Neural crest cell (in vitro differentiated cells): ENCODE results near the gene MARK1. TPM values are rescaled to one million over a fixed set of nuclear protein-coding genes. Genes with fewer than 3 reads are reported as not detected.

ENCODE experiments used
- DNase-seq: peaks from one replicate; pipeline ENCODE4 v3.0.0; 2021; ENCODE audit warnings: low read depth, mixed read lengths, low spot score
- H3K27ac Mint-ChIP-seq: one replicate; pipeline ENCODE4 v1.8.0; 2021; ENCODE audit warnings: mild to moderate bottlenecking, mixed read lengths; ENCODE audit not compliant: unreplicated experiment
- H3K27me3 Mint-ChIP-seq: 2 replicates; pipeline ENCODE4 v1.8.0; 2021; ENCODE audit warnings: low read depth, mild to moderate bottlenecking, mixed read lengths
- H3K36me3 Mint-ChIP-seq: 2 replicates; pipeline ENCODE4 v1.8.0; 2021; ENCODE audit warnings: low read depth, mild to moderate bottlenecking, mixed read lengths
- H3K4me1 Mint-ChIP-seq: 2 replicates; pipeline ENCODE4 v1.8.0; 2021; ENCODE audit warnings: mixed read lengths
- H3K4me3 Mint-ChIP-seq: one replicate; pipeline ENCODE4 v1.8.0; 2021; ENCODE audit warnings: mild to moderate bottlenecking, mixed read lengths
- H3K9me3 Mint-ChIP-seq: 2 replicates; pipeline ENCODE4 v1.8.0; 2021; ENCODE audit warnings: mixed read lengths
- CTCF ChIP-seq: fragments of 200-600 bp; sonication (generic); conservative IDR thresholded peaks from 2 replicates; pipeline ENCODE4 v1.5.0; 2021; ENCODE audit warnings: antibody characterized with exemption, mild to moderate bottlenecking
- total RNA-seq: library from RNA; stranded (reverse); gene quantifications from 2 replicates; pipeline ENCODE4 v1.2.1, GENCODE V29; 2021

The MARK1 gene
- total RNA-seq, 1 donor from 2014 or later, result 14.6 TPM

- Mint-ChIP-seq H3K4me3 (no peak overlapping the region), H3K36me3 (no peaks in the 10 kb centered on the region), H3K27ac (no peak overlapping the region), H3K4me1 (peaks cover 9% of the 10 kb centered on the region), H3K27me3 (peaks cover 16% of the 10 kb centered on the region), H3K9me3 (peaks cover 2% of the 10 kb centered on the region)
- DNase-seq, result no peak
- TF ChIP-seq CTCF, result no peak
Measured at GRCh38 chr1:220697326-220697725, 169.4 kb downstream of the MARK1 start.

DNA sequence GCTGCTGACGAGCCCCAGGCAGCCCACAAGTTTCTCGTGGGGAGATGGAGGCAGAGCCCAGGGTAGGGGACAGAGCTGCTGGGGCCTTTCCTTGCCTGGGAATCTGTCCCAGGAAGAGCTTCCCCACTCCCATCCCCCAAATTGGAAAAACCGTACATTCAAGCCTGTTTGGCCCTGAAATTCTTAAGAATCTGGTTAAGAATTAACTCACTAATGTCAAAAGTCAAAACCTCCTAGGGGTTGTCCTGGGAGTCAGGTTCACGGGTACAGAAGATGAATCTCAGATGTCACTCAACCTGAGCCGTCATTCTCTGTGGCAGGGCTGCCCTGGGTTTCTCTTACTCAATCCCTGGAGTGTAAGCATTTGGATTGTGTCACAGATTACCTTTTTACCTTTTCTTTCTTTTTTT, 170.7 kb downstream of the MARK1 start:
- Mint-ChIP-seq H3K36me3 (no peaks in the 10 kb centered on the region), H3K9me3 (peaks cover 3% of the 10 kb centered on the region), H3K4me1 (peaks cover 9% of the 10 kb centered on the region), H3K27me3 (peaks cover 3% of the 10 kb centered on the region), H3K27ac (no peak overlapping the region), H3K4me3 (no peak overlapping the region)
- DNase-seq, result no peak
- TF ChIP-seq CTCF, result no peak

GRCh38 chr1:220699044-220699443, 171.1 kb downstream of the MARK1 start:
- Mint-ChIP-seq H3K9me3 (peaks cover 3% of the 10 kb centered on the region), H3K4me1 (peaks cover 9% of the 10 kb centered on the region), H3K27ac (no peak overlapping the region), H3K36me3 (no peaks in the 10 kb centered on the region), H3K27me3 (no peaks in the 10 kb centered on the region), H3K4me3 (no peak overlapping the region)
- DNase-seq, result no peak
- TF ChIP-seq CTCF, result no peak

DNA sequence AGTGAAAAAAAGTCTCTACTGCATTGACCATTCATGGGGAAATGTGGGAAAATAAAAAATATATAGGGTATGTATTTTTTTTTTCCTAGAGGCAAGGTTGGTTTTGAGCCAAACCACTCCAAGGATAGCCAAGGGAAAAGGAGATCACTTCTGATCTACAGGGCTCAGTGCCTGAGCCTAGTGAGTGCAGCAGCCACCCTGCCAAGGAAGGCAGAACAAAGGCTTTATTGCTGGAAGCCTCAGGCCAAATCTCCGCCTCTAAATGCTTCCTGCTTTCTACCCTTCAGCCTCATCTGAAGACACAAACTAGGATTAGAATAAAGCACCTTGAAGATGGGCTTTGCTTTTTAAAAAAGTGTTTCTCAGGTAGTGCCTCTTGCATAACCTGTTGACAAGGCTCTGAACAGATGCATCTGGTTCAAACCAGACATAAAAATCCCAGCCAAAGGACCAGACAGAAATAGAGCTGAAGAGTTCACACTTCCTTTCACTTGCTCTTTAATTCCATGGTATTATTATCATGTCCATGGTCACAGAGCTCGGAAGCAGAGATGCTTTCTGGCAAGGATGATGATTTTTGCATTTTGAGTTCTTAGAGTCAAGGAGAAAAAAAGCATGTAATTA, 172.7 kb downstream of the MARK1 start:
- Mint-ChIP-seq H3K36me3 (no peaks in the 10 kb centered on the region), H3K4me1 (peaks cover 9% of the 10 kb centered on the region), H3K27me3 (no peaks in the 10 kb centered on the region), H3K9me3 (peaks cover 3% of the 10 kb centered on the region), H3K4me3 (no peak overlapping the region), H3K27ac (no peak overlapping the region)
- no peak for TF ChIP-seq CTCF
- no peak for DNase-seq

GRCh38 chr1:220701974-220702373, 174.0 kb downstream of the MARK1 start:
- H3K4me3 Mint-ChIP-seq, result no peak overlapping the region
- H3K4me1 Mint-ChIP-seq, result peaks cover 9% of the 10 kb centered on the region
- no peak overlapping the region for H3K27ac Mint-ChIP-seq
- DNase-seq, result no peak
- no peaks in the 10 kb centered on the region for H3K27me3 Mint-ChIP-seq
- TF ChIP-seq CTCF, result no peak
- H3K9me3 Mint-ChIP-seq, result peaks cover 3% of the 10 kb centered on the region
- no peaks in the 10 kb centered on the region for H3K36me3 Mint-ChIP-seq
